Measurements from ENCODE around the gene TMEM33. TPM values are rescaled to one million over a fixed set of nuclear protein-coding genes. Genes with fewer than 3 reads are reported as not detected.

TMEM33 gene
- total RNA-seq, 1 experiment from 2014 or later = 81.4 TPM

DNA sequence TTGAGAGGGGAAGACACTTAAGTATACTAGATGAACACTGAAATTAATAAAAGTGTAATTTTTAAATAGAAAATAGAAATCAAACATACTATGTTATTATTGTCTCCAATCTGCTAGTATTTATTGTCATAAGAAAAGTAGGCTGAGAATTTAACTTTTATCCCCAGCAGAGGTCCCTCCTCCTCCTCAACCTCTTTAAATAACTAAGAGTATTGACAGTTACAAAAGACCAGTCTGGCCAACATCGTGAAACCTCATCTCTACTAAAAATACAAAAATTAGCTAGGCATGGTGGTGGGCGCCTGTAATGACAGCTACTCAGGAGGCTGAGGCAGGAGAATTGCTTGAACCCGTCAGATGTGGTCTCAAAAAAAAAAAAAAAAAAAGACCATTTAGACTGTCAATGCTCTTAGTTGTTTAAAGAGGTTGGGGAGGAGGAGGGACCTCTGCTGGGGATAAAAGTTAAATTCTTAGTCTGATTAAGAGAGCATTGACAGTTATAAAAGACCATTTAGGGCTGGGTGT is 59.3 kb downstream of the TMEM33 start:
- TF ChIP-seq, protein P1, sequence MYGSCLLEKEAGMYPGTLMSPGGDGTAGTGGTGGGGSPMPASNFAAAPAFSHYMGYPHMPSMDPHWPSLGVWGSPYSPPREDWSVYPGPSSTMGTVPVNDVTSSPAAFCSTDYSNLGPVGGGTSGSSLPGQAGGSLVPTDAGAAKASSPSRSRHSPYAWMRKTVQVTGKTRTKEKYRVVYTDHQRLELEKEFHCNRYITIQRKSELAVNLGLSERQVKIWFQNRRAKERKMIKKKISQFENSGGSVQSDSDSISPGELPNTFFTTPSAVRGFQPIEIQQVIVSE (CRISPR knock-in tag; IDR thresholded peaks at IDR 0.05; ENCODE audit: borderline replicate concordance) = no peak
- TF ChIP-seq, protein P2, sequence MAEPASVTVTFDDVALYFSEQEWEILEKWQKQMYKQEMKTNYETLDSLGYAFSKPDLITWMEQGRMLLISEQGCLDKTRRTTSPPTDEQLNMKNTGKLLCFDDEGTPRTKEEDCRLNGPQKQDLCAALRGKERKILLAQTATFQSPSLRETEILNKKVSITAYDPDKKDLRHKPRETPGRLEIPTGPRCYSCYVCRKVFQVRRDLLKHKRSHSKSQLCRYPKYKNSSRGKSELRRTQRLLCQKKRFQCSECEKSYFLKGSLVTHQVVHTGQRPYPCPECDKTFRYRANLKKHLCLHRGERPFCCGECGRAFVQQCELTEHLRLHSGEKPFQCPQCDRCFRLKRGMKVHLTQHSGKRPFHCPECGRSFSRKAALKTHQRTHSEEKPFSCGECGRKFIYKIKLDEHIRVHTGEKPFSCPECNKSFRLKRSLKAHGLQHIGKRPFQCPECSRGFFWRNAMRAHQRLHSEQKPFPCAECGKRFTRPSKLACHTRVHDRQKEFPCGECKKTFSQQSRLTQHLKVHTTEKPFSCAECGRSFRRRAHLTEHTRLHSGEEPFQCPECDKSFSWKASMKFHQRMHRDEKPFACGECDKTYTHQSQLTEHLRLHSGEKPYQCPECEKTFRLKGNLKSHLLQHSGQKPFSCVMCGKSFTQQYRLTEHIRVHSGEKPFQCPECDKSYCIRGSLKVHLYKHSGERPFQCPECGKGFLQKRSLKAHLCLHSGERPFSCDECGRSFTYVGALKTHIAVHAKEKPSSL (CRISPR knock-in tag; conservative IDR thresholded peaks at IDR 0.05) = no peak
- no peak for TF ChIP-seq JAZF1 (CRISPR knock-in tag; IDR thresholded peaks at IDR 0.05)
- TF ChIP-seq TEAD4 (CRISPR knock-in tag; IDR thresholded peaks at IDR 0.05) = no peak
- TF ChIP-seq, protein P3, sequence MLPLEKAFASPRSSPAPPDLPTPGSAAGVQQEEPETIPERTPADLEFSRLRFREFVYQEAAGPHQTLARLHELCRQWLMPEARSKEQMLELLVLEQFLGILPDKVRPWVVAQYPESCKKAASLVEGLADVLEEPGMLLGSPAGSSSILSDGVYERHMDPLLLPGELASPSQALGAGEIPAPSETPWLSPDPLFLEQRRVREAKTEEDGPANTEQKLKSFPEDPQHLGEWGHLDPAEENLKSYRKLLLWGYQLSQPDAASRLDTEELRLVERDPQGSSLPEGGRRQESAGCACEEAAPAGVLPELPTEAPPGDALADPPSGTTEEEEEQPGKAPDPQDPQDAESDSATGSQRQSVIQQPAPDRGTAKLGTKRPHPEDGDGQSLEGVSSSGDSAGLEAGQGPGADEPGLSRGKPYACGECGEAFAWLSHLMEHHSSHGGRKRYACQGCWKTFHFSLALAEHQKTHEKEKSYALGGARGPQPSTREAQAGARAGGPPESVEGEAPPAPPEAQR (CRISPR knock-in tag; IDR thresholded peaks at IDR 0.05) = no peak
- no peak for TF ChIP-seq ZNF416 (CRISPR knock-in tag; IDR thresholded peaks at IDR 0.05)
- TF ChIP-seq, protein P4, sequence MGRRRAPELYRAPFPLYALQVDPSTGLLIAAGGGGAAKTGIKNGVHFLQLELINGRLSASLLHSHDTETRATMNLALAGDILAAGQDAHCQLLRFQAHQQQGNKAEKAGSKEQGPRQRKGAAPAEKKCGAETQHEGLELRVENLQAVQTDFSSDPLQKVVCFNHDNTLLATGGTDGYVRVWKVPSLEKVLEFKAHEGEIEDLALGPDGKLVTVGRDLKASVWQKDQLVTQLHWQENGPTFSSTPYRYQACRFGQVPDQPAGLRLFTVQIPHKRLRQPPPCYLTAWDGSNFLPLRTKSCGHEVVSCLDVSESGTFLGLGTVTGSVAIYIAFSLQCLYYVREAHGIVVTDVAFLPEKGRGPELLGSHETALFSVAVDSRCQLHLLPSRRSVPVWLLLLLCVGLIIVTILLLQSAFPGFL (CRISPR knock-in tag; IDR thresholded peaks at IDR 0.05; ENCODE audit: borderline replicate concordance) = no peak
- no peak for TF ChIP-seq ZNF263 (CRISPR knock-in tag; IDR thresholded peaks at IDR 0.05; ENCODE audit: low read depth)
- TF ChIP-seq NFATC4 (CRISPR knock-in tag; IDR thresholded peaks at IDR 0.05) = no peak
- no peak for TF ChIP-seq ESRRA (CRISPR knock-in tag; IDR thresholded peaks at IDR 0.05; ENCODE audit: borderline replicate concordance)
- TF ChIP-seq, protein P5, sequence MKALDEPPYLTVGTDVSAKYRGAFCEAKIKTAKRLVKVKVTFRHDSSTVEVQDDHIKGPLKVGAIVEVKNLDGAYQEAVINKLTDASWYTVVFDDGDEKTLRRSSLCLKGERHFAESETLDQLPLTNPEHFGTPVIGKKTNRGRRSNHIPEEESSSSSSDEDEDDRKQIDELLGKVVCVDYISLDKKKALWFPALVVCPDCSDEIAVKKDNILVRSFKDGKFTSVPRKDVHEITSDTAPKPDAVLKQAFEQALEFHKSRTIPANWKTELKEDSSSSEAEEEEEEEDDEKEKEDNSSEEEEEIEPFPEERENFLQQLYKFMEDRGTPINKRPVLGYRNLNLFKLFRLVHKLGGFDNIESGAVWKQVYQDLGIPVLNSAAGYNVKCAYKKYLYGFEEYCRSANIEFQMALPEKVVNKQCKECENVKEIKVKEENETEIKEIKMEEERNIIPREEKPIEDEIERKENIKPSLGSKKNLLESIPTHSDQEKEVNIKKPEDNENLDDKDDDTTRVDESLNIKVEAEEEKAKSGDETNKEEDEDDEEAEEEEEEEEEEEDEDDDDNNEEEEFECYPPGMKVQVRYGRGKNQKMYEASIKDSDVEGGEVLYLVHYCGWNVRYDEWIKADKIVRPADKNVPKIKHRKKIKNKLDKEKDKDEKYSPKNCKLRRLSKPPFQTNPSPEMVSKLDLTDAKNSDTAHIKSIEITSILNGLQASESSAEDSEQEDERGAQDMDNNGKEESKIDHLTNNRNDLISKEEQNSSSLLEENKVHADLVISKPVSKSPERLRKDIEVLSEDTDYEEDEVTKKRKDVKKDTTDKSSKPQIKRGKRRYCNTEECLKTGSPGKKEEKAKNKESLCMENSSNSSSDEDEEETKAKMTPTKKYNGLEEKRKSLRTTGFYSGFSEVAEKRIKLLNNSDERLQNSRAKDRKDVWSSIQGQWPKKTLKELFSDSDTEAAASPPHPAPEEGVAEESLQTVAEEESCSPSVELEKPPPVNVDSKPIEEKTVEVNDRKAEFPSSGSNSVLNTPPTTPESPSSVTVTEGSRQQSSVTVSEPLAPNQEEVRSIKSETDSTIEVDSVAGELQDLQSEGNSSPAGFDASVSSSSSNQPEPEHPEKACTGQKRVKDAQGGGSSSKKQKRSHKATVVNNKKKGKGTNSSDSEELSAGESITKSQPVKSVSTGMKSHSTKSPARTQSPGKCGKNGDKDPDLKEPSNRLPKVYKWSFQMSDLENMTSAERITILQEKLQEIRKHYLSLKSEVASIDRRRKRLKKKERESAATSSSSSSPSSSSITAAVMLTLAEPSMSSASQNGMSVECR (CRISPR knock-in tag; IDR thresholded peaks at IDR 0.05; ENCODE audit: borderline replicate concordance) = no peak
- TF ChIP-seq ZNF219 (CRISPR knock-in tag; IDR thresholded peaks at IDR 0.05; ENCODE audit: borderline replicate concordance) = no peak
- TF ChIP-seq FOXJ3 (CRISPR knock-in tag; IDR thresholded peaks at IDR 0.05; ENCODE audit: borderline replicate concordance) = no peak
- TF ChIP-seq, protein P6, sequence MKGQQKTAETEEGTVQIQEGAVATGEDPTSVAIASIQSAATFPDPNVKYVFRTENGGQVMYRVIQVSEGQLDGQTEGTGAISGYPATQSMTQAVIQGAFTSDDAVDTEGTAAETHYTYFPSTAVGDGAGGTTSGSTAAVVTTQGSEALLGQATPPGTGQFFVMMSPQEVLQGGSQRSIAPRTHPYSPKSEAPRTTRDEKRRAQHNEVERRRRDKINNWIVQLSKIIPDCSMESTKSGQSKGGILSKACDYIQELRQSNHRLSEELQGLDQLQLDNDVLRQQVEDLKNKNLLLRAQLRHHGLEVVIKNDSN (CRISPR knock-in tag; IDR thresholded peaks at IDR 0.05) = no peak
- no peak for TF ChIP-seq IRF2 (CRISPR knock-in tag; IDR thresholded peaks at IDR 0.05; ENCODE audit: borderline replicate concordance, low read depth)
- ChIA-PET CTCF (interaction anchor here (0.7 to 1.0 kb wide), 2 partner anchors 10 to 34 kb away, joined by 3 to 6 read pairs; no protein-coding TSS in a partner anchor), POLR2A (no interaction called here)
- no peak for ATAC-seq
- no peak for DNase-seq (ENCODE audit: low spot score)
- Mint-ChIP-seq H3K36me3 (no peaks in the 10 kb centered on the region), H3K4me1 (peaks cover 15% of the 10 kb centered on the region), H3K27me3 (ENCODE audit: low read depth) (no peaks in the 10 kb centered on the region), H3K4me3 (no peak overlapping the region), H3K27ac (no peak overlapping the region), H3K9me3 (no peaks in the 10 kb centered on the region)

All from WTC11 (cell line).